AG09319 (cell line): ENCODE data around the gene FAM107B.

Experiments
- DNase-seq: peaks from one replicate; pipeline ENCODE4 v3.0.0-alpha.2; 2010; ENCODE audit warnings: low read depth; ENCODE audit errors: extremely low read depth
- CTCF ChIP-seq: IDR thresholded peaks from 2 replicates; pipeline ENCODE4 v1.5.1; 2011; ENCODE audit warnings: low read depth, mild to moderate bottlenecking, inconsistent platforms, low read length, moderate library complexity

FAM107B gene

GRCh38 chr10:14583252-14583651, 191.4 kb downstream of the FAM107B start:
- no peak for TF ChIP-seq CTCF
- no peak for DNase-seq

GRCh38 chr10:14581553-14582321, 193.0 kb downstream of the FAM107B start:
- no peak for DNase-seq
- TF ChIP-seq CTCF = no peak

- DNase-seq = no peak
- no peak for TF ChIP-seq CTCF
These were observed 193.9 kb downstream of the FAM107B start for GRCh38 chr10:14580671-14581332.

GRCh38 chr10:14579405-14579804, 195.3 kb downstream of the FAM107B start:
- no peak for DNase-seq

GRCh38 chr10:14578060-14578952, 196.4 kb downstream of the FAM107B start:
- no peak for DNase-seq

More at GRCh38 chr10:14579405-14579804, 195.3 kb downstream of the FAM107B start:
- TF ChIP-seq CTCF = no peak

GRCh38 chr10:14574885-14575284, 199.8 kb downstream of the FAM107B start:
- TF ChIP-seq CTCF = no peak
- DNase-seq = no peak

More at GRCh38 chr10:14578060-14578952, 196.4 kb downstream of the FAM107B start:
- TF ChIP-seq CTCF = no peak

GRCh38 chr10:14574291-14574690, 200.4 kb downstream of the FAM107B start:
- no peak for TF ChIP-seq CTCF
- DNase-seq = no peak
